HFFc6 (cell line): Measurements from ENCODE around the gene UBE2Q2. TPM values are rescaled to one million over a fixed set of nuclear protein-coding genes. Genes with fewer than 3 reads are reported as not detected.

ENCODE experiments used
- DNase-seq: peaks from one replicate; pipeline ENCODE4 v3.0.0-alpha.2; 2018
- H3K27ac Mint-ChIP-seq: 2 replicates; pipeline ENCODE4 v1.8.0; 2020; ENCODE audit warnings: mild to moderate bottlenecking, mixed read lengths
- H3K27me3 Mint-ChIP-seq: 2 replicates; pipeline ENCODE4 v1.8.0; 2021; ENCODE audit warnings: mild to moderate bottlenecking, moderate library complexity, mixed read lengths; ENCODE audit not compliant: insufficient read depth
- H3K36me3 Mint-ChIP-seq: 2 replicates; pipeline ENCODE4 v1.8.0; 2021; ENCODE audit warnings: low read depth, mixed read lengths
- H3K4me1 Mint-ChIP-seq: 2 replicates; pipeline ENCODE4 v1.8.0; 2020; ENCODE audit warnings: low read depth, mixed read lengths
- H3K4me3 Mint-ChIP-seq: 2 replicates; pipeline ENCODE4 v1.8.0; 2020; ENCODE audit warnings: mild to moderate bottlenecking, moderate library complexity, mixed read lengths
- H3K9me3 Mint-ChIP-seq: 2 replicates; pipeline ENCODE4 v1.8.0; 2020; ENCODE audit warnings: mild to moderate bottlenecking, mixed read lengths
- total RNA-seq, 6 experiments: library from RNA; stranded (reverse); fragmentation: NEBNext Ultra II Directional; extraction: Animal tissue kit (Norgen Biotek cat#: 25700); gene quantifications; 2 replicates in 1 of 6; 3 replicates in 5 of 6; pipeline ENCODE4 v1.2.3, GENCODE V29; 2021
- TF ChIP-seq, protein P1 (sequence below): fragments of 200-600 bp; sonication (generic); IDR thresholded peaks from 2 replicates; pipeline ENCODE4 v1.5.0; 2021; ENCODE audit warnings: antibody characterized with exemption, mild to moderate bottlenecking

UBE2Q2 gene
- total RNA-seq, 6 experiments from 2014 or later, result 38.4 to 45.6 (median 43.2) TPM

DNA sequence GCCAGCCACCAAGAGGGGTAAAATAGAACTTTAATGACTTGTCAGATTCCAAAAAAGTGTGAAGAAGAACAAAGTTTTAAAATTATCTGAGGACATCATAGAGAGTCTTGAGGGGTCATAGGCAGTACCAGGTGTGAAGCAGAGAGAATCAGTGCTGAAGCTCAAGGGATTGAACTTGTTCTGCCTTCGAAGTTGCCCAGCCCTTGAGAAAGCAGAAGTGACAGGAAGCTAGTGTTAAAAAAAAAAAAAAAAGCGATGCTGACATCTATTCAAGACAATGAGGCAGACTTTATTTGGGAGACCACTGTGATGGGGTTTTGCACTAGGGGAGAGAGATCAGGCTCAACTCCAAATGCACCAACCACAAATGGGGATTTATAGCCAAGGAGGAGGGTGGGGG lies 82.2 kb downstream of the UBE2Q2 start:
- Mint-ChIP-seq H3K9me3 (no peaks in the 10 kb centered on the region), H3K27me3 (no peaks in the 10 kb centered on the region; the same call in 1 of the 2 replicates), H3K4me3 (no peak overlapping the region), H3K27ac (no peak overlapping the region), H3K36me3 (peaks cover 22% of the 10 kb centered on the region), H3K4me1 (peaks cover 58% of the 10 kb centered on the region)
- TF ChIP-seq, protein P1, sequence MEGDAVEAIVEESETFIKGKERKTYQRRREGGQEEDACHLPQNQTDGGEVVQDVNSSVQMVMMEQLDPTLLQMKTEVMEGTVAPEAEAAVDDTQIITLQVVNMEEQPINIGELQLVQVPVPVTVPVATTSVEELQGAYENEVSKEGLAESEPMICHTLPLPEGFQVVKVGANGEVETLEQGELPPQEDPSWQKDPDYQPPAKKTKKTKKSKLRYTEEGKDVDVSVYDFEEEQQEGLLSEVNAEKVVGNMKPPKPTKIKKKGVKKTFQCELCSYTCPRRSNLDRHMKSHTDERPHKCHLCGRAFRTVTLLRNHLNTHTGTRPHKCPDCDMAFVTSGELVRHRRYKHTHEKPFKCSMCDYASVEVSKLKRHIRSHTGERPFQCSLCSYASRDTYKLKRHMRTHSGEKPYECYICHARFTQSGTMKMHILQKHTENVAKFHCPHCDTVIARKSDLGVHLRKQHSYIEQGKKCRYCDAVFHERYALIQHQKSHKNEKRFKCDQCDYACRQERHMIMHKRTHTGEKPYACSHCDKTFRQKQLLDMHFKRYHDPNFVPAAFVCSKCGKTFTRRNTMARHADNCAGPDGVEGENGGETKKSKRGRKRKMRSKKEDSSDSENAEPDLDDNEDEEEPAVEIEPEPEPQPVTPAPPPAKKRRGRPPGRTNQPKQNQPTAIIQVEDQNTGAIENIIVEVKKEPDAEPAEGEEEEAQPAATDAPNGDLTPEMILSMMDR, result no peak
- no peak for DNase-seq

DNA sequence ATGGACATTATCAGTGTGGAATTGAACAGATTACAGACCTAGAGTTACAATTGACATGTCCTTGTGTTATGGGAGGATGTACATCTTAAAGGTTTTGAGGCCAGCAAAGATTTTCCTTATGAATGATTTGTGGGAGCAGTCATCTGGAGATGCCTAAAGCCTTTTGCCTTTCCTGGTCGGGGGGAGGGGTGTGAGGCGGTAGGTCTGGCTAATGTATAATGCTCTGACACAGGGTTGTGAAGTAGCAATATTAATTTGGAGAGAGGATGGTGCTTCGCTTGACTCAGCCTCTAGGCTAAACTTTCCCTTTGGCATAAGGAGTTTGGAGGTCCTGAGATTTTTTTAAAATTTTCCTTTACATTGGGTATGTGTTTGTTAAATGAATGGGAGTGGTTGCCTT lies 83.7 kb downstream of the UBE2Q2 start:
- Mint-ChIP-seq H3K4me1 (peaks cover 46% of the 10 kb centered on the region), H3K27ac (no peak overlapping the region), H3K27me3 (no peaks in the 10 kb centered on the region; the same call in 1 of the 2 replicates), H3K4me3 (no peak overlapping the region), H3K36me3 (peaks cover 28% of the 10 kb centered on the region), H3K9me3 (no peaks in the 10 kb centered on the region)
- TF ChIP-seq, protein P1, result no peak
- DNase-seq, result no peak

DNA sequence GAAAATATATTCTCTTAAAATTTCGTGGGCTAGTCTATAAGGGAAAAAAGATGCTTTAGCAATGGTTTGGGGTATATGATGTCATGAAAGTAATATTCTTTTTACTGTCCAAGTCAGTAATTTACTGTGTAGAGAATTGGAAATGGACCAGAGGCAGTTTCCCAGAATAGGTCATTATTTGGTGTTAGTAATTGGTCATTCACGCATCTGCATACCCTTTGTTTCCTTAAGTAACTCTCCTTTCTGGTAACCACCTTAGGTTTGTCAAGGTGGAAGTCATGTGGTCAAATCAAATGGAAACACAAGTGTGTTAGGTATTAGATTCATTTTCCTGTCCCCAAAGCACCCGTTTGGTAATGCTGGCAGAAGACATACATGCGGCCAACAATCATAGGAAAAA lies 84.4 kb downstream of the UBE2Q2 start:
- TF ChIP-seq, protein P1, result no peak
- Mint-ChIP-seq H3K27me3 (no peaks in the 10 kb centered on the region; the same call in 1 of the 2 replicates), H3K36me3 (peaks cover 25% of the 10 kb centered on the region), H3K9me3 (no peaks in the 10 kb centered on the region), H3K4me3 (no peak overlapping the region), H3K27ac (no peak overlapping the region), H3K4me1 (peaks cover 39% of the 10 kb centered on the region)
- no peak for DNase-seq

DNA sequence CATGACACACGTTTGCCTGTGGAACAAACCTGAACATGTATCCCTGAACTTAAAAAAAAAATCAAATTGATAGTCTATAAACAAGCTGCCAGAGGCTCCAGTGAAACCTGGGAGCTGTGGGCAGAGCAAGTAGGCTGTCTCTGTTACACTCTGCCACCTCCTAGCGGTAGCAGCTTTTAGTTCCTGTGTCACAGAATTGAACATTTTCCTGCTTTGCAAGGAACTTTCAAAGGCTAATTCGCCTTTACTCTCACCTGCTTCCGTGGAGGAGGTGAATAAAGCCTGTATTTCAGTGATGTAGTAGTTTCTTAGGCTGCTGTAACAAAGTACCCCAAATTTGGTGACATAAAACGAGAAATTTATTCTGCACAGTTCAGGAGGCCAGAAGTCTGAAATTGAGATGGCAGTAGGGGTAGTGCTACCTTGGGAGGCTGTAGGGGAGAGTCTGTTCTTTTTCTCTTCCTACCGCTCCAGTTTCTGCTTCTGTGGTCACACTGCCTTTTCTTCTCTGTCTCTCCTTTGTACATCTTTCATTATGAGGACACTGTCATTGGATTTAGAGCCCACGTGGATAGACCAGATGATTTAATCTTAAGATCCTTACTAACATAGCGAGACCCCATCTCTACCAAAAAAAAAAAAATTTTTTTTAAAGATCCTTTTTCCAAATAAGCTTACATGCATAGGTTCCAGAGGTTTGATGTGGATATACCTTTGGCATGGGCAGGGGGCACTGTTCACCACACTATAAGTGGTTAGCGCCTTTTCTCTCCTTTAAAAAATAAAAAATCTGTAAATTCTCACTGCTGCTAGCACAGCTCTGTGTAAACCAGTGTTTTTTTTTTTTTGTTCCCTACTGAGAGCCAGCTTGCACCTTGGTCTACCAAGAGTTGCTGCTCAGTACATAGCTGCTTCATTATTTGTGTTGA lies 85.7 kb downstream of the UBE2Q2 start:
- Mint-ChIP-seq H3K27ac (no peak overlapping the region), H3K4me1 (peaks cover 30% of the 10 kb centered on the region), H3K36me3 (peaks cover 27% of the 10 kb centered on the region), H3K9me3 (no peaks in the 10 kb centered on the region), H3K4me3 (no peak overlapping the region), H3K27me3 (no peaks in the 10 kb centered on the region; the same call in 1 of the 2 replicates)
- TF ChIP-seq, protein P1, result peak; percentile 46
- no peak for DNase-seq

DNA sequence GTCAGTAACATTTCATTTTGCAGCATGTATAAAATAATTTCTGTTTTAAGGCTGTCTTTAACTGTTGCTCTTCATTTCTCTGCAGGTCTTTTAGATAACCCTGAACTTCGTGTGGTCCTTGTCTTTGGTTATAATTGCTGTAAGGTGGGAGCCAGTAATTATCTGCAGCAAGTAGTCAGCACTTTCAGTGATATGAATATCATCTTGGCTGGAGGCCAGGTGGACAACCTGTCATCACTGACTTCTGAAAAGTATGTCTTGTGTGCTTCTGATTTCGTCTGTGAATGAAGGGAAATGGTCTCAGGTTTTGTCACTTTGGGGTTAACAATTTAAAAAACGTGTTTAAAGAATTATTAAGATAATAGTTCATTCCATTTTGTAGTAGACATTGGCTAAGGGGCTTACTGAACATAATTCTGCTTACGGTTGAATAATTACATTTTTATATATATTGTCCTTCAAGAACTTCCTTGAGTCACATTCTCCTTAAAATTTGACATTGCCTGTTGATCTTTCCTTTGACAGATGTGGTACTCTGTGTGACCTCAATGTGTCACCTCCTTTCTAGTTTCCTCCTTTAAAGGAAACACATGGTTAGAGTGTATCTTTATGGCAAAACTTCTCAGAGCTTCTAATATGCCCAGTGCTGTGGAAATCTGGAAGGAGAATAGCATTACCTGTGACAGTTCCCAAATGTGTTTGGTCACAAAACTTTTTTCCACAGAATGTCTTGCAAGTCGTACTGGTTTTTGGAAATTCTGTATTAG lies 86.7 kb downstream of the UBE2Q2 start:
- no peak overlapping the region for H3K4me3 Mint-ChIP-seq
- no peak for DNase-seq
- H3K4me1 Mint-ChIP-seq, result peaks cover 23% of the 10 kb centered on the region
- TF ChIP-seq, protein P1, result no peak
- H3K36me3 Mint-ChIP-seq, result peaks cover 27% of the 10 kb centered on the region
- H3K9me3 Mint-ChIP-seq, result no peaks in the 10 kb centered on the region
- no peak overlapping the region for H3K27ac Mint-ChIP-seq
- no peaks in the 10 kb centered on the region for H3K27me3 Mint-ChIP-seq
